CD4-positive, alpha-beta T cell treated with Interleukin-6 for 4 hours (primary cell): ENCODE results near the gene SDF2L1.
A peak's percentile ranks its signal among the peaks of the same experiment; 100 is the strongest.
"Not testable (repeated sequence)": the region's sequence is repeated elsewhere in the genome, so short reads cannot be mapped to it uniquely, and the experiment has no call there.

ENCODE experiments used
- DNase-seq: peaks from one replicate; pipeline ENCODE4 v3.0.0-alpha.2; 2020; ENCODE audit warnings: mixed read lengths

Gene SDF2L1

DNA sequence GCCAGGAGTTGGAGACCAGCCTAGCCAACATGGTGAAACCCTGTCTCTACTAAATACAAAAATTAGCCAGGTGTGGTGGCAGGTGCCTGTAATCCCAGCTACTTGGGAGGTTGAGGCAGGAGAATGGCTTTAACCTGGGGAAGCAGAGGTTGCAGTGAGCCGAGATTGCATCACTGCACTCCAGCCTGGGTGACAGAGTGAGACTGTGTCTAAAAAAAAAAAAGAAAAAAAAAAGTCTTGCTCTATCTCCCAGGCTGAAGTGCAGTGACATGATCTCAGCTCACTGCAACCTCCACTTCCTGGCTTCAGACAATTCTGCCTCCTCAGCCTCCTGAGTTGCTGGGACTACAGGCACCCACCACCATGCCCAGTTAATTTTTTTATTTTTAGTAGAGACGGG, 4.7 kb upstream of the SDF2L1 start:
- DNase-seq = not testable (repeated sequence)

- DNase-seq = no peak
Measured at GRCh38 chr22:21639359-21639758, 2.7 kb upstream of the SDF2L1 start.

- DNase-seq = no peak
Measured at GRCh38 chr22:21640810-21641209, 1.3 kb upstream of the SDF2L1 start.

- DNase-seq = no peak
Measured at GRCh38 chr22:21641417-21641788, 699 bp upstream of the SDF2L1 start.

DNA sequence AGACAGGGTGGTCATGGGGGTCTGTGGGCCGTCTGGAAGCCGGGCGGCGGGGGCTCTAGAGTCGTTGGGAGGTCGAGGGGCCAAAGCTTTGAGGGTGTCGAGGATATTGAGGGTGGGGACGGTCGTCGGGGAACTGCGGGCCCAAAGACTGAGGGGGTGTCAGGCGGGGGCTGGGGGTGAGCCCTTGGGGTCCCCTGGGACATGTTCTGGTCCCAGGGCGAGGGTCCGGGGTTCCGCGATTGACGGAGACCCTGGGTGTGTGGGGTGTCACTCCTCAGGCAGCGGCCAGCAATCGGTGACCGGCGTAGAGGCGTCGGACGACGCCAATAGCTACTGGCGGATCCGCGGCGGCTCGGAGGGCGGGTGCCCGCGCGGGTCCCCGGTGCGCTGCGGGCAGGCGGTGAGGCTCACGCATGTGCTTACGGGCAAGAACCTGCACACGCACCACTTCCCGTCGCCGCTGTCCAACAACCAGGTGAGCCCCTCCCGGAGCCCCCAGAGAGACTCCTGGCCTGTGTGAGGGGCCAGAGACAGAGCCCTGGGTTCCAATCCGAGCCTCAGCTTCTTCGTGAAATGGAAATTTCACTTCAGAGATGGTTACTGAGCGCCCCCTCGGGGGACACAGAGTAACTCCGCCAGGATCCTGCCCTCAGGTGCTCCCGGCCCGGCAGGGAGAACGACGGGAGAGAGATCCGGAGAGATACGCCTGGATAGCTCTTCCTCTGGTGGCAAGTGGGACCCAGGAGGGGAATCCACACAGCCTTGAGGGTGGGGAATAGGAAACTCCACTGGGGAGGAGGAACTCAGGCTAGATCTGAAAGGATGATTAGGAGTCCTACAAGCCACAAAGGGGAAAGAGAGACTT, 714 bp downstream of the SDF2L1 start:
- peak; percentile 72 for DNase-seq

DNA sequence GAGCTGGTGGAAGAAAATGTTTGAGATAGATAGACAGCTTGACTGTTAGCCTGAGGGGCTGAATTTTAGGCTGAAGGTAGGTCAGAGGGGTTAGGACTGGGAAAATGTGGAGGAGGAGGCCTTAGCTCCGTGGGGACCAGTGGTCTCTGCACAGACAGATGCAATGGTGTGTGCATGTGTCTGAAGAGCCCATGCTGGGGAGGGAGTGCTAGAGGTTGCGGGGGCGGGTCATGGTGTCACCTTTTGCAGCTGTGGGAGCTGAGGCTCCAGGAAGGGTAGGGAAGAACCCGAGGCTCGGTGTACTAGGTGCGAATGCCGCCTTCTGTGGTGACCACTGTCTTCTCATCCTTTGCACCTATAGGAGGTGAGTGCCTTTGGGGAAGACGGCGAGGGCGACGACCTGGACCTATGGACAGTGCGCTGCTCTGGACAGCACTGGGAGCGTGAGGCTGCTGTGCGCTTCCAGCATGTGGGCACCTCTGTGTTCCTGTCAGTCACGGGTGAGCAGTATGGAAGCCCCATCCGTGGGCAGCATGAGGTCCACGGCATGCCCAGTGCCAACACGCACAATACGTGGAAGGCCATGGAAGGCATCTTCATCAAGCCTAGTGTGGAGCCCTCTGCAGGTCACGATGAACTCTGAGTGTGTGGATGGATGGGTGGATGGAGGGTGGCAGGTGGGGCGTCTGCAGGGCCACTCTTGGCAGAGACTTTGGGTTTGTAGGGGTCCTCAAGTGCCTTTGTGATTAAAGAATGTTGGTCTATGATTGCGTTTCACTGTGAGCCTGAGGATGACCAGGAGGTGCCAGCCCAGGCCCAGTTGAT, 1.6 kb downstream of the SDF2L1 start:
- DNase-seq = no peak

- DNase-seq = not testable (repeated sequence)
Measured at GRCh38 chr22:21645513-21645912, 3.4 kb downstream of the SDF2L1 start.

DNA sequence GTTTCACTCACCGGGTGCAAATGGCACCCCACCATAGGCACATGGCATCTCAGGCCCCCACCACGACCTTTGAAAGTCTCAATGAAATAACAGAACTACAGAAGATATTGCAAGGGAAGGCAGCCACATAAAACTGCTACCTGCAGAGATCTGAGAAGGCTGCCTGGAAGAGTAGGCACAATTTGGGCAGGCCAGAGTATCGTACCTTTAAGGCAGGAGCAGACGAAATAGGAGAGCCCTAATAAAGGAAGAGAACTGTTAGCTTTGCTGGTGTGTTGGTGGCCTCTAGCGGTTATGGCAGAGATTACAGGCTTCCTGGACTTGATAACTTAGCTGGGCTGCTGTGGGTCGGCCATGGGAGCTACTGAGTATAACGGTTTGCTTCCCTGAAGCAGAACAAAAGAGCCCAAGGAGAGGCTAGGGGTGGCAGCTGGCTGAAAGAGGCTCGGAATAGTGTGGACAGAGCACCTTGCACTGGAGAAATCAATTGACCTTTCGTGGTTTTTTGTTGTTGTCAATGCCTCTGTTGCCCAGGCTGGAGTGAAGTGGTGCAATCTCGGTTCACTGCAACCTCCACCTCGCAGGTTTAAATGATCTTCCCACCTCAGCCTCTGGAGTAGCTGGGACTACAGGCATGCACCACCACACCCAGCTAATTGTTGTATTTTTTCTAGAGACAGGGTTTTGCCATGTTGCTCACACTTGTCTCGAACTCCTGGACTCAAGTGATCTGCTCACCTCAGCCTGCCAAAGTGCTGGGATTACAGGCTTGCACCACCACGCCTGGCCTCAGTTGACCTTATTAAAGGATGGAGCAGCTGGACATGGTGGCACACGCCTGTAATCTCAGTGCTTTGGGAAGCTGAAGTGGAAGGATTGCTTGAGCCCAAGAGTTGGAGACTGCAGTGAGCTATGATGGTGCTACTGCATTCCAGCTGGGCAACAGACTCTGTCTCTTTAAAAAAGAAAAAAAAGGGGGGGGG, 4.8 kb downstream of the SDF2L1 start:
- peak; percentile 83 for DNase-seq

- no peak for DNase-seq
Measured at GRCh38 chr22:21650280-21650679, 8.2 kb downstream of the SDF2L1 start.

DNA sequence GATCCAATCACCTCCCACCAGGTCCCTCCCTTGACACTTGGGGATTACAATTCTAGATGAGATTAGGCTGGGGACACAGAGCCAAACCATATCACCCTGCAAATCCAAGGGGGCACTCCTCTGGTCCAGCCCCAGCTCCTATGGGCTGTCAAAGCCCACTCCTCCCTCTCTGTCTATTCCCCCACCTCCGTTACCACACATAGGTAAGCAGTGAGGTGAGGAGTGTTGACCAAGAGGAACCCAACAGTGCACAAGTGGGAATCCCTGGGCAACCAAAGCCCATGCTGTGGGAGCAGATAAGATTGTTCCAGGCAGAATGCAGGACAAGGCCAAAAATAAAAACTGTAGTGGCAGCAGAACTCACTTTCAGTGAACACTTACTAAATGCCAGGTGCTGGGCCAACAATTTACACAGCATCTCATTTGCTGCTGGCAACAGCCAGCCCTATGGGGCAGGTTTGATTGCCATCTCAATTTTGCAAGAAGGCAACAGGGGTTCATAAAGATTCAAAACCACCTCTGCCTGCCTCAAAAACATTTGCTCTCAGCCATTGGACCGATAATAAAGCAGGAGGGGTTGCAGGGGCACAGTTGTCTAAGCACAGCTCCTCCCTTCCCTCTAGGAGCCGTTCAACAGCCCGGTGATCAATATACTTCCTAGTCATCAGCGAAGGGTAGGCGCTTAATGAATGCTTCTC, 8.9 kb downstream of the SDF2L1 start:
- DNase-seq = no peak

- no peak for DNase-seq
Measured at GRCh38 chr22:21651521-21652009, 9.5 kb downstream of the SDF2L1 start.

DNA sequence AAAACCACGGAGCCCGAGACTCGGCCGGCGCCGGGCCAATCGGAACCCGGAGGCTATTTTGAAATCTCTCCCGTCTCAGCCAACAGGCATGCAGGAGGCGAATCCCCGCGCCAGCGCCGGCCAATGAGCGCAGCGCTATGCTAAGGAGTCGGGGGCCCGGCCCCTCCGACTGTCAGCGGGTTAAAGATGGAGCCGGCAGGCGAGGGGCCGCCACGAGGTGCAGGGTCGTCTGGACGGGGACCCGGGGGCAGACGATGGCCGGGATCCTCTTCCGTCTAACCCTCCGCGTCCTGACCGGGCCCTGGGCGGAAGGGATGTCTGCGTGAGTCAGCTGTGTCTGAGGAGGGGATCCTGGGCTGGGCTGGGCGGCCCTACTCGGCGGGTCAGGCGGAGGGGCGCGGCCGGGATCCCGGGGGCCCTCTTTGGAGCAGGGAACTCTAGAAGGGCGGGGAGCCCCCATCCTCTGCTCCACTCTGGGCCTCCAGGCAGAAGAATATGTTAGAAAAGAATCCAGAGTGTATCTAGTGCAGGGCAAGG, 10.0 kb downstream of the SDF2L1 start:
- peak; percentile 87 for DNase-seq

DNA sequence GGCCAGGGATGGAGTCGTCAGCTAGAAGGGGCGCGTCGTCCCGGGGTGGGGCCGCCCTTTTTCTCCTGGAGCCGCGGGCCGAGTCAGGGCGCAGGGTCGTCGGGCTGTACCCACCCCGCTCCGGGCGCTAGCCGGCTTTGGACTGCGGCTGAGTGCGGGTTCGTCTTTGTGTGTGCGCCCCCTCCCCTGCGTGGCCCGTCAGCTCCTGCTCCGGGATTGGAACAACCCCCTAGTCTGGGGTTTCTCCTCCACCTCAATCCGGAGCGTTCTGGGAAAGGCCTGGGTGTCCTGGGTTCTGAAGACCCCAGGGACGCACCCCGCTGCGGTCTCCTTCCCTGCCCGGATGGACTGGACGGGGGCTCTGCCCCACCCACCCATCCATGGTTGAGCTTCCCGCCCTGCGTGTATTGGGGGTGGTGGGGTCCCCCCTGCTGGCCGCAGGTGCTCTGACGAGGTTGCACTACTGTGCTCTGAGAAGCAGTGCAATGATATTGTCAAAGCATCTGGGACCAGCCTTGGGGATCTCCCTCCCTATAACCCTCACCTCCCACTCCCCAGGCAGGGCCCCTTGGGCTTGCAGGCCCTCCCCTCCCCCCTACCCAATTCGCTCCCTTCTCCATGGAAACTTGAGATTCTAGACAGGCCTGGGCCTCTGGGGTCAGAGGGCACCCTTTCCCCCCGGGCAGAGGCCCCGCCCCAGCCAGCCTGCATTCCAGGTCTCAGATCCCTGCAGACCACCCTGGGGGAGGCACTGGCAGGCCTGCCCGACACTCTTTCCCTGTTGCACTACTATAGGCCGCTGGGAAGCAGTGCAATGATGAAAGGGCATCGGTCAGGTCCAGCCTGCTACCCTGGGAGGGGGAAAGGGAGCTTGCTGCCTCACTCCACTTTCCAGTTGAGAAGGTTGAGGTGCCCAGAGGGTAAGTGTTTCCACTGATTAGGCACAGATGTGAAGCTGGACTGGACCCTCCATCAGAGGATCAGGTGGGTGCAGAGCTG, 10.7 kb downstream of the SDF2L1 start:
- no peak for DNase-seq

DNA sequence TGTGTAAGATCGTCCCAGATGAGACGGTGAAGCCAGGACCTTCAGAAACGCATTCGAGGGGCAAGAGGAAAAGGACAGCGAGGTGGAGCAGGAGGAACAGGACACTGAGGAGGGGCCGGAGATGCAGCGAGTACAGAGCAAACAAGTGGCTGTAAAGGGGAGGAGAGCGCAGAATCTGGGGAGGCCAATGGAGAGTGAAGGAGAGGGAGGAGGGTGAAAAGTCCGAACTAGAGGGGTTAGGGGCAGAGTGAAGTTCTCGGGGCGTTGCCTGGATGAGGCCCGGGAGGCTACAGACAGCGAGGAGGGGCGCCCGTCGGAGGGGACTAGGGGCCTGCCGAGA, 14.9 kb downstream of the SDF2L1 start:
- no peak for DNase-seq

GRCh38 chr22:21657360-21658032, 15.4 kb downstream of the SDF2L1 start:
- DNase-seq = peak; percentile 88

DNA sequence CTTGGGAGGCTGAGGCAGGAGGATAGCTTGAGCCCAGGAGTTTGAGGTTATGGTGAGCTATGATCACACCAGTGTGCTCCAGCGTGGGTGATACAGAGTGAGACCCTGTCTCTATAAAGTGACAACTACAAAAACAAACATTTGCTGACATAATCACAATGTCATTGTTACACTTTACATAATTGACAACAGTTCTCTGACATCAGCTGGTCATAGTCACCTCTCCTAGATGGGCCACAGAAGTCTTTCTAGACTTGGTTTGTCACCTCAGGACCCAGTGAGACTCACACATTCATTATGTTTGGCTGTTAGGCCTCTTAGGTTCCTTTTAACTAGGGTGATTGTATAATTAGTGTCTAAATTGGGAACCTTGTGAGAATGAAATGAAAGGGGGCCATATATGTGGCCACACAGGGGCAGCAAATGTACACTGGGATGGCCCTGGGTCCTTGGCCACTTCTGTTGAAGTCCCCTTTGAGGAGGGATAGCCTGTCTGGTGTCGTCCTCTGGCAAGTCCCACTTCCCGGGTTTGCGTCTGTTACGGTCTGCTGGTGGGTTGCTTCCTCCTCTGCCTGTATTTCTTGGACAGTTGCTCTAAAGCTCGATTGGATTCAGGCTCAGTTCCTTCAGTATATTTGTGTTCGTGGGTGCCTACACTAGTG, 17.9 kb downstream of the SDF2L1 start:
- DNase-seq = no peak

DNA sequence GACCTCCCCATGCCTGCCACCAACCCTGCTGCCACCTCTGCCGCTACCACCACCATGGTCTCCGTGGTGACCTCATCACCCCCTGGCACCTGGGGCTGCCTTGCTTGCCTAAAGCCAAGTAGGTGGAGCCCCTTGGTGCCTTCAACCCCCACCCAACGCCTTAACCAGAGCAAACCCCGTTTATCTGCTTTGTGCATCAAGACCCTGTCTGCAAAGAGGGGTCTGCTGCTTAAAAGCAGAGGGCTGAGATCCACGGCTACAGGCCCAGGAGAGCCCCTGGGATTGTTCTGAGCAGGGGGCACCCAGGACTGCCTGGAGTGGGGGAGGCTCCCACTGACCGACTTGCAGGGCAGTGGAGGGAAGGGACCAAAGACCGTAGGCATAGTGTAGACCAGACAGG, 18.8 kb downstream of the SDF2L1 start:
- DNase-seq = no peak

- no peak for DNase-seq
Measured at GRCh38 chr22:21661991-21662390, 19.9 kb downstream of the SDF2L1 start.

- no peak for DNase-seq
Measured at GRCh38 chr22:21663738-21664137, 21.6 kb downstream of the SDF2L1 start.
